Measurements from ENCODE around the gene MYO10. TPM values are rescaled to one million over a fixed set of nuclear protein-coding genes. Genes with fewer than 3 reads are reported as not detected.
"Not testable (repeated sequence)": the region's sequence is repeated elsewhere in the genome, so short reads cannot be mapped to it uniquely, and the experiment has no call there.

The MYO10 gene
- total RNA-seq, 3 donors from 2014 or later: 0.18 to 0.54 (median 0.40) TPM

DNA sequence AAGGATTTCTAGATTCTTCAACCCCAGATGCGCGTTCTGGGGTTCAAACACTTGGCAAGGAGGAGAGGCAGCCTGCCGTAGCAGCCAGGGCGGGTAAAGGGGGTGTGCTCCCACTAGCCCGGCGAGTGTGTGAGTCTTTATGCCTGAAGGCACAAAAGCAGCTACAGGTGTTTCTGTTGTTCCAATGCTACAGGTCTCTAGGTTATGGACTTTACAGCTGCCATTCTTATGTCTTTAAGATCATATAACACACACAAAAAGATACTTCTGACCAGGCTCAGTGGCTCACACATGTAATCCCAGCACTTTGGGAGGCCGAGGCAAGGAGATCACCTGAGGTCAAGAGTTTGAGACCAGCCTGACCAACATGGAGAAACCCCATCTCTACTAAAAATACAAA, 185.6 kb downstream of the MYO10 start:
- no peak for ATAC-seq
- no peak for DNase-seq
- Mint-ChIP-seq H3K4me1 (ENCODE audit: low read depth) (no peaks in the 10 kb centered on the region), H3K9me3 (no peaks in the 10 kb centered on the region), H3K36me3 (ENCODE audit: insufficient read depth) (no peaks in the 10 kb centered on the region), H3K4me3 (no peak overlapping the region), H3K27me3 (ENCODE audit: low read depth) (no peaks in the 10 kb centered on the region)

DNA sequence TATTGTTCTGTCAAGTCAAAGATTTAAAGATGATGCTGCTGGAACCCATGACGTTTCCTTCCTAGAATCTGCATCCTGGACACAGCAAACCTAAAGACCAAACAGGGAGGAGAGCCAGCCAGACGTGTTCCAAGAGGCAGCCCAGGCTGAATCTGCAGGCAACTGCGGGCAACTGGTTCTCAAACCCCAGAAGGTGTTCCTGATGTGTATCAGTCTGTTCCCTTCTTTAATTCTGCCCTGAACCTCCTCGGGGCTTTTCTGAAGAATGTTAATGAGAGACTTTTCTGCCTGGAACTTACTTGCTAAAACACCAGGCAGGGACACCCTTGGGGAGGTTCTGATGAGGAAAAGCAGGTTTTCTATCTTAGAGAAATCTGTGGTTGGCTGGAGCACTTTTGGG, 186.5 kb downstream of the MYO10 start:
- DNase-seq (no peak), ATAC-seq (no peak)
- Mint-ChIP-seq H3K36me3 (ENCODE audit: insufficient read depth) (no peaks in the 10 kb centered on the region), H3K27me3 (ENCODE audit: low read depth) (no peaks in the 10 kb centered on the region), H3K9me3 (no peaks in the 10 kb centered on the region), H3K4me1 (ENCODE audit: low read depth) (no peaks in the 10 kb centered on the region), H3K4me3 (no peak overlapping the region)

DNA sequence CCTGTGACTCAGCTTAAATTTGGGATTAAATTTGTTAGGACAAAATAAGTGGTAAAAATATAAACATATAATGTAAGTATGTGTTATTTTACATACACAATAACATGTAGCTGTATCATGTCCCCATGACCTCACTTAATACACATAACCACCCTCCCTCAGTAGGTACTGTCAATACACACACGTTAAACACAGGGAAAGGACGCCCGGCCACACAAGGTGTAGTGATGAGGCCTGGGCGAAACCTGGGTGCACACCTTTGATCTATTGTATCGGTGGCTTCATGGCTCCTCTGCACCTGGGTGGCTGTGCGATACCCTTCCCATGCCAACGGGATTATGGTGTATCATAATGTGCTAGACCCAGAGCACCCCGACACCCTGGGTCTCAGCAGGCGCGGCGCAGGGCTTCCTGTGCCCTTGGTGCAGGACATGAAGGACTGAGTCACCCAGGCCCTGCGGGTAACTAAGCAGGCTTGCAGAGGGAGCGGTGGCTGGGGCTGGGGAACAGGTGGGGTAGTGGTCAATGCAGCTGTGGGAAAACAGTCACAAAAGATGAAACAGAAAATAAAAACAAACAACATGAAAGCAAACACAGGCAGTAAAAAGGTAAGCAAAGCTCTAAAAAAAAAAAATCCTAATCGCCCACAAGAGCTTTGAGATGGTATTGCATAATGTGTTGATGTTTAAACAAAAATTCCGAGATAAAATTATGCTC, 191.8 kb downstream of the MYO10 start:
- Mint-ChIP-seq H3K4me3 (no peak overlapping the region), H3K4me1 (ENCODE audit: low read depth) (peaks cover 2% of the 10 kb centered on the region), H3K36me3 (ENCODE audit: insufficient read depth) (no peaks in the 10 kb centered on the region), H3K9me3 (no peaks in the 10 kb centered on the region), H3K27me3 (ENCODE audit: low read depth) (peaks cover 8% of the 10 kb centered on the region)
- ATAC-seq (no peak), DNase-seq (no peak)

DNA sequence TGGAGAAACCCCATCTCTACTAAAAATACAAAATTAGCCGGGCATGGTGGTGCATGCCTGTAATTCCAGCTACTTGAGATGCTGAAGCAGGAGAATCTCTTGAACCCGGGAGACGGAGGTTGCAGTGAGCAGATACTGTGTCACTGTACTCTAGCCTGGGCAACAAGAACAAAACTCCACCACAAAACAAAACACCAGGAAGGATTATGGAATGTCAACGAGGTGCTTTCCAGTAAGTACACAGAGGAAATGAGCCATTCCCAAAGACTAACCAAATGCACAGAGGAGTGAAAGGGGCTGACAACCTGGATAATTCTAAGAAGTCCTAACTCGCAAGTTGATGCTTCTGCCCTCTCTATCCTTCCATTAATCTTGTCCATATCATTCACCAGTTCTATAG, 193.2 kb downstream of the MYO10 start:
- no peak overlapping the region for H3K4me3 Mint-ChIP-seq
- DNase-seq (no peak), ATAC-seq (no peak)
- H3K4me1 Mint-ChIP-seq (ENCODE audit: low read depth): peaks cover 2% of the 10 kb centered on the region
- no peaks in the 10 kb centered on the region for H3K9me3 Mint-ChIP-seq
- no peaks in the 10 kb centered on the region for H3K36me3 Mint-ChIP-seq (ENCODE audit: insufficient read depth)
- H3K27me3 Mint-ChIP-seq (ENCODE audit: low read depth): peaks cover 12% of the 10 kb centered on the region

DNA sequence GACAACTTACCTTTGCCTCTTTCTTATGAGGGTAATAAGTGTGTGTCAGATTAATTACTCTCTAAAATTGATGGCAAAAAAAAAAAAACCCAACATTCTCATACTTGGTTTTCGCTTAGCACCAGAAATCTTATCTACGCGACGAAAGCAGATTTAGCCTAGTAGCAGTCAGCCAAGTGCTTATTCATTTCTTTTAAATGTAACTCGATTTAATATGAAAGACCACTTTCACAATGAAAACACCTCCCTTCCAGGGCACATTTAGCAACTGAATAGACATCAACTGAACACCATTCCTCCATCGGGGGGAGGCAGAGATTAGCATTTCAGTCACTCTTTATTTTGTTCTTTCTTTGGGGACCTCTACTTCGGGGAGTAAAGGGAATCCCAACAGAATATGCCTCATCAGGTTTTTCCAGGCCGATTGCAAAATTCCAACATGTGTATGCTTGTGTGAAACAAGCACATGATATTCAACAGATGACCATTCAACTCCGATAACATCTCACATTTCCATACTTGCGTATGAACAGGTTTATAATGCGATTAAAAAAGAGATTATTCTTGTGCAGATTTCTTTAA, 195.2 kb downstream of the MYO10 start:
- Mint-ChIP-seq H3K4me1 (ENCODE audit: low read depth) (peaks cover 2% of the 10 kb centered on the region), H3K9me3 (no peaks in the 10 kb centered on the region), H3K4me3 (no peak overlapping the region), H3K27me3 (ENCODE audit: low read depth) (peaks cover 13% of the 10 kb centered on the region), H3K36me3 (ENCODE audit: insufficient read depth) (no peaks in the 10 kb centered on the region)
- no peak for DNase-seq
- ATAC-seq: no peak

DNA sequence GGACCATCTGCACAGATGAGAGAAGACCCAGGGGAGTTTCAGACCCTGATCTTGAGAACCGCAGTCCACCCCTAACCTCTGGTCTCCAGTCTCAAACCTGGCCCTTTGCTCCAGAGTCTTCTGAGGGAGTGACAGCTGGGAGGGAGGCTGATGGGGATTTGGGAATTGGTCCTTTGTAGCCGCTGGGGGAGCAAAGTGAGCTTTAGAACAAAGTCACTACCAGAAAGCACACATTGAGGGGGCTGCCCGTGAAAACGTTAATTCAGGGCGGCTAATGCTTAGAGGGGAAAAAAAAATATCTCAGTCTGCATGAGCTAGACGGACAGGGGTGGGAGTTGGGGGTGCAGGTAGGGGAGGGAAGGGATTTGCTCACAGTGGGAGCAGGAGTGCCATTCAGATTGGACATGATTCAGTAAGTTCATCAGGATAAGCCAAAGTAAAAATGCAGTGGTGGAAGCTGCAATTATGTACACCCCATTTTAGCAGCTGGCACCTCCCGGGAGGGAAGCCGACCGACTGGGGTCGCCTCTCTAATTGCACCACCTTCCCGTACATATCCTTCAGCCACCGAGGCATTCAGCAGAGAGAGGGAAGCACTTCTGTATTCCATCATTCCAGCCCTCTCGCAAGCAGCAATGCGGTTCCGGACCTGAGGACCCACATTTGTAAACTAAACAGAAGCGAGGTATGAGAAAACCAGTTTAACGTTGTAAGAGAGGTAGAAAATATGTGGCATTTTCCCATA, 195.8 kb downstream of the MYO10 start:
- ATAC-seq (no peak), DNase-seq (no peak)
- Mint-ChIP-seq H3K27me3 (ENCODE audit: low read depth) (peaks cover 16% of the 10 kb centered on the region), H3K36me3 (ENCODE audit: insufficient read depth) (no peaks in the 10 kb centered on the region), H3K4me3 (no peak overlapping the region), H3K4me1 (ENCODE audit: low read depth) (peaks cover 2% of the 10 kb centered on the region), H3K9me3 (no peaks in the 10 kb centered on the region)

DNA sequence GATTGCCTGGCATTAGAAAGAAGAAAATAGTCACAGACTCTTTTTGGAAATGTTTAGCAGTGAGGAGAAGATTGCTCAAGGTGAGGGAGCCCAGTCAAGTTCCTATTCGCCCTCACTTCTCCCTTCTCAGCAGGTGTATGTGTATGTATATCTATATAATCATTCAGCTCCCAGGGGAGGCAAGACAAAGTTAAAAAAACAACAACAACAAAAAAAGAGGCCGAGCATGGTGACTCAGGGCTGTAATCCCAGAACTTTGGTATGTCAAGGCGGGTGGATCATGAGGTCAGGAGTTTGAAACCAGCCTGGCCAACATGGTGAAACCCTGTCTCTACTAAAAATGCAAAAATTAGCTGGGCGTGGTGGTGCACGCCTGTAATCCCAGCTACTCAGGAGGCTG, 197.7 kb downstream of the MYO10 start:
- not testable (repeated sequence) for H3K36me3 Mint-ChIP-seq (ENCODE audit: insufficient read depth); H3K4me3 Mint-ChIP-seq; ATAC-seq; H3K4me1 Mint-ChIP-seq (ENCODE audit: low read depth); DNase-seq; H3K9me3 Mint-ChIP-seq
- peaks cover 18% of the 10 kb centered on the region for H3K27me3 Mint-ChIP-seq (ENCODE audit: low read depth)

DNA sequence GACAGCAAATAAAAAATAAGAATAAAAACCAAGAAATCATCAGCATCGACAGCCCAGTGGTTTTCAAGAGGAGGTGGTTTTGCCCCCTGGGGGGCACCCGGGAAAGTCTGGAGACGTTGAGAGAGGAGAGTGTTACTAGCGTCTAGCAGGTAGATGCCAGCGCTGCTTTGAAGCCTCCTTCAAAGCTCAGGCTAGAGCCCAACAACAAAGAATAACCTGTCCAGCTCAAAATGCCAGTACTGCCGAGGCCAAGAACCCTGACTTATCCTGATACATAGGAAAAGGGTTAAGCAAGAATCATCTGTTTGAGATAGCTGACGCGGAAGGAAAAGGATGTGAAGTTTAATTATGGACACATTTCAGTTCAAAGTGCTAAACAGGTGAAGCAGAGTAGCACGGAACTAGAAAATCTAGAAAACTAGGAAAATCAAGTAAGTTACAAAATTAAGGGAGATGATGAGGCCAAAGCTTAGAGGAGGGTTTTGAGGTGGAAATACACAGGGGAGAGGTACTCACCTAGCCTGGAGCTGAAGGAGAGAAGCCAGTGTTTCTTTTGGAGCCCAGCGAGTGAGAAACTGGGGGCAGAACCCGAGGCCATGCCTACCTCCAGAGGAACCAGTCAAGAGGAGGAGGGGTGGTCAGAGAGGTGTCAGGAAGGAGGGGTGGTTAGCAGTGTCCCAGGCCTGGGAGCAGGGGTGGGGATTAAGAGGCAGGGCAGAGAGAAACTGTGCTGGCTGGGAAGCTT, 198.3 kb downstream of the MYO10 start:
- Mint-ChIP-seq H3K36me3 (ENCODE audit: insufficient read depth) (no peaks in the 10 kb centered on the region), H3K9me3 (no peaks in the 10 kb centered on the region), H3K27me3 (ENCODE audit: low read depth) (peaks cover 18% of the 10 kb centered on the region), H3K4me3 (no peak overlapping the region), H3K4me1 (ENCODE audit: low read depth) (peaks cover 2% of the 10 kb centered on the region)
- DNase-seq (no peak), ATAC-seq (no peak)

DNA sequence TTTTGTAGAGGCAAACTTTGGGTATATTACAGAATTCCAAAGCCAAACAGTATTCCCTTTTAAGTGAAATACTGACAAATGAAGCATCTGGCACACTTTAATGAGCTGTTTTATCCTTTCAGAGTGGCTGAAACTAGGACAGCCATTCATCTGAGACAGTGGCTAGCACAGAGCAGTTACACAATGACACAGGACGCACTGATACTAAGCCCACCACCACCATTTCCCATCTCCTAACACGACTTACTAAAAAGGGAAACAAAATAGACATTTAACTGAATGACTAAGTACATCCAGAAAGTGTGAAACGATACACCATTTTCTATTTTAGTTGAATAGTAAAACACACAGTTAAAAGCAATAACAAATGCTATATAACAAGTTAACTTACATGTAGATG, 198.9 kb downstream of the MYO10 start:
- ATAC-seq (no peak), DNase-seq (no peak)
- peaks cover 18% of the 10 kb centered on the region for H3K27me3 Mint-ChIP-seq (ENCODE audit: low read depth)
- no peak overlapping the region for H3K4me3 Mint-ChIP-seq
- H3K9me3 Mint-ChIP-seq: no peaks in the 10 kb centered on the region
- peaks cover 2% of the 10 kb centered on the region for H3K4me1 Mint-ChIP-seq (ENCODE audit: low read depth)
- no peaks in the 10 kb centered on the region for H3K36me3 Mint-ChIP-seq (ENCODE audit: insufficient read depth)

DNA sequence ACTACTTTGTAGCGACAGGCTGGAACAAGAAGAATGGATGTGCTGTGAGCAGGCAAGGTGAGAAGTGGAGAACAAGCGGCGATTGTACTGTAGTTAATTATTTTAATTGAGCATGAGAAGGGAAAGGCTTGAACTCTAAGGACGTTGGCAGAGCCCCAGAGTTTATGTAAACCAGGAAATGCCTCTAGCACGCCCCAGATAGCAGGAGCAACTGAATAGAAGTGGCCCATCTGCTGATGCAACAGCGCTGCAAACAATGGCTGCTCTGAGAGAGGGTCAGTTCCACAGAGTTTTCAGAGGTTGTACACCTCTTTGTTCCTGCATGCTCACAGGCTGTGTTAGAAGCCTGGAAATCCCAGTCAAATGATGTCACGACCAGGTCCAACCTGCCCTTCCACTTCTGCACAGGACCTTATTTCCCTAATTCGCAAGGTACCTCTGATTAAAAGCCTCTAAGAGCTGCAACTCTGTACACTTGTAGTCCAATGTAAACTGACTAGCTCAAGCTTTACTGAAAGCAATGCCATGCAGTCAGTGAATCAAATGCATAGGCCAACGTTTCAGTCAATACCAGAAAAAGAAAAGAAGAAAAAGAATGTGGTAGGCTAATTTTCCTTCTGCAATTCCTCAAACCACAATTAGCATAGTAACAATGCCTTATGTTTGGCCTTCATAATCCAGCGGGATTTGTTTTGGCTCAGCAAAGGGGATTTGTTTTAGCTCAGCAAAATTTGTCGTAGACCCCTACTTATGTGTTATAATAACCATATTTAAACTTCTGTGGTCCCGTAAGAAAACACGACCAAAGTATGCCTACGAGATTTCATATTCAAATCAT, 199.7 kb downstream of the MYO10 start:
- peaks cover 18% of the 10 kb centered on the region for H3K27me3 Mint-ChIP-seq (ENCODE audit: low read depth)
- H3K36me3 Mint-ChIP-seq (ENCODE audit: insufficient read depth): no peaks in the 10 kb centered on the region
- H3K4me1 Mint-ChIP-seq (ENCODE audit: low read depth): peaks cover 2% of the 10 kb centered on the region
- ATAC-seq (no peak), DNase-seq (no peak)
- no peak overlapping the region for H3K4me3 Mint-ChIP-seq
- no peaks in the 10 kb centered on the region for H3K9me3 Mint-ChIP-seq

DNA sequence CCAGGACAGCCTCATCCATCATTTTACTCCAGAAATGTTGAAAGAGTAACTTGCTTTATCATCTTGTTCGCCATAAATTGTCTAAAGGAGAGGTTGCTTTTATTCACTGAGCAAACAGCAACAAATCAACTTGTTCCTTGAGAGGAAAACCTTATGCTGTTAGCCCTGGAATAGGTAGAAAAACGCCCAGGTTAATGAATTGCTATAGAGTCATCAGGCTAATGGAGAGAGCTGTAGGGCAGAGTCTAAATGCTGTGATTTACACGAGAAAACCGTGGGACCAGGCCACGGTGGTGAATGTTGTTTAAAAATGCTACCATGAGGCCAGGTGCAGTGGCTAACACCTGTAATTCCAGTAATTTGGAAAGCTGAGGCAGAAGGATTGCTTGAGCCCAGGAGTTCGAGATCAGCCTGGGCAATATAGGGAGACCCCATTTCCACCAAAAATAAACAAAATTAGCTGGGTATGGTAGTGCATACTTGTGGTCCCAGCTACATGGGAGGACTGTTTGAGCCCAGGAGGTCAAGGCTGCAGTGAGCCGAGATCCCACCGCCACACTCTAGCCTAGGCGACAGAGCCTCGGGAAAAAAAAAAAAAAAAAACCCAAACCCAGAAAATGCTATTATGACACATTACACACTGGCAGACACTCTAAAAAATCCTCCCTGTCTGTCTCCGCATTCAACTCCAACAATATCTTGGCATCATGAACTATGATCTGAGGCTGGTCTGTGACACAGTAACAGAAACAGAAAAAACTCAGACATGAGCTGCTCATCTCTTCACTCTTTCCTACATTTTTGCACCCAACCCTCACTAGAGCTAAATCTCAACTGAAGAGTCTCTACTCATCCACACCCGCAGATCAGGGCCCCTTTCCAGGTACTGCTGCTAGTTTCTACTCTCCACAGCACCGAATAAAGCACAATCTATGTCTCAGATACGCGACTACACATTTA, 200.7 kb downstream of the MYO10 start:
- ATAC-seq (no peak), DNase-seq (no peak)
- H3K4me3 Mint-ChIP-seq: no peak overlapping the region
- H3K27me3 Mint-ChIP-seq (ENCODE audit: low read depth): peaks cover 17% of the 10 kb centered on the region
- H3K4me1 Mint-ChIP-seq (ENCODE audit: low read depth): peaks cover 2% of the 10 kb centered on the region
- H3K36me3 Mint-ChIP-seq (ENCODE audit: insufficient read depth): no peaks in the 10 kb centered on the region
- H3K9me3 Mint-ChIP-seq: no peaks in the 10 kb centered on the region

DNA sequence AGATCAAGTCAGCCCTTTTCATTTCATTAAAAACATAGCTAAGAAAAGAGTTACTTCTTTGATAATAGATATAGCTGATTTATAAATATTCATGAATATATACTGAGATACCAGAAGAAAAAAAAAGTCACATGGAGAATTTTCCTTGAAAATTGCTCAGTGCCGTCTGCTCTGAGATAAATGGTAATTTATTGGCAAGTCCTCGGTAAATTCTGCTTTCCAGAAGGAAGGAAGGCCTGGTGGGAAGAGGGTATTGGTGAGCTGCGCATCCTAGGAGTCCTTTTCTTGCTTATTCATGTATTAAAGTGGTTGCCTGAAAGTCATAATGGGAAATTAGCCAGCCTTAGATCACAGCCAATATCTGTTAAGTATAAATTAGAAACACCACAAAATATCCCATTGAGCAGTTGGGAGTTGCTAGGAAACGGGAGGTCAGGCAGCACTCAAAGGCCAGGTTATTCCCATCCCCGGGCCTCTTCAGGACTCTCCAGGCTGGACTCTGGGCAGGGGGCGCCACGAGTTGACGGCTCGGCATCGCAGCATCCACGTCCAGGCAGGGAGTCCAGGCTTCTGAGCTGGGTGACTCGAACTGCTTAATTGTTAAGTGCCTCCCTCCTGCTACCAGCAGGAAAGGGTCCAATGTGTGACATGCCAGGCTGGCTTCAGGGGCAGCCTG, 202.6 kb downstream of the MYO10 start:
- Mint-ChIP-seq H3K4me1 (ENCODE audit: low read depth) (no peaks in the 10 kb centered on the region), H3K27me3 (ENCODE audit: low read depth) (peaks cover 10% of the 10 kb centered on the region), H3K36me3 (ENCODE audit: insufficient read depth) (no peaks in the 10 kb centered on the region), H3K4me3 (no peak overlapping the region), H3K9me3 (no peaks in the 10 kb centered on the region)
- DNase-seq (no peak), ATAC-seq (no peak)
